NB4 (cell line): ENCODE data around the gene CLOCK.
A peak's percentile ranks its signal among the peaks of the same experiment; 100 is the strongest.

Experiments used
- DNase-seq: peaks from one replicate; pipeline ENCODE4 v3.0.0; 2010; ENCODE audit warnings: low read depth
- H3K4me3 ChIP-seq: one replicate; pipeline ENCODE4 v1.5.1; 2011; ENCODE audit warnings: mild to moderate bottlenecking, low read depth, low read length, moderate library complexity
- MYC ChIP-seq: IDR thresholded peaks from 2 replicates; pipeline ENCODE4 v1.6.1; 2011; ENCODE audit warnings: low read depth, low read length
- POLR2A ChIP-seq: IDR thresholded peaks from 2 replicates; pipeline ENCODE4 v1.6.1; 2011; ENCODE audit warnings: mild to moderate bottlenecking; ENCODE audit not compliant: insufficient read length; ENCODE audit errors: extremely low read depth
- TF ChIP-seq, protein P1 (sequence below): IDR thresholded peaks from 2 replicates; pipeline ENCODE4 v1.6.1; 2011; ENCODE audit warnings: low read depth, low read length
- TF ChIP-seq, protein P2 (sequence below): IDR thresholded peaks from one replicate; pipeline ENCODE4 v1.5.1; 2012; ENCODE audit warnings: low read depth, low read length

The CLOCK gene

DNA sequence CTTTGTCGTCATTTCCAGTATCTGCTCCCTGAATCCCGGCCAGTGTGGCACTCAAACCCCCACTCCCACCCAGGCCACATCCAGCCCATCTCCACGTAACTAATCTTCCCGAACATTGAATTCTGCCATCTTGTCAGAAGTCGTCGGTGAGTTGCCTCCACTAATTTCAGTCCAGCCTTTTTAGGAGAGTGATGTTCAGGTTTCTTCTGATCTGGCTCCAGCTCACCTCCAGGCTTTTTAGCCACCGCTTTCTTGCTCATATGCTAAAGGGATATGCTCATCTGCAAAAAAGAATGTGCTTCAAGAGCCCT lies 149.6 kb downstream of the CLOCK start:
- TF ChIP-seq MYC = no peak
- DNase-seq = peak; percentile 36
- peak overlapping the region; percentile 87 for H3K4me3 ChIP-seq

DNA sequence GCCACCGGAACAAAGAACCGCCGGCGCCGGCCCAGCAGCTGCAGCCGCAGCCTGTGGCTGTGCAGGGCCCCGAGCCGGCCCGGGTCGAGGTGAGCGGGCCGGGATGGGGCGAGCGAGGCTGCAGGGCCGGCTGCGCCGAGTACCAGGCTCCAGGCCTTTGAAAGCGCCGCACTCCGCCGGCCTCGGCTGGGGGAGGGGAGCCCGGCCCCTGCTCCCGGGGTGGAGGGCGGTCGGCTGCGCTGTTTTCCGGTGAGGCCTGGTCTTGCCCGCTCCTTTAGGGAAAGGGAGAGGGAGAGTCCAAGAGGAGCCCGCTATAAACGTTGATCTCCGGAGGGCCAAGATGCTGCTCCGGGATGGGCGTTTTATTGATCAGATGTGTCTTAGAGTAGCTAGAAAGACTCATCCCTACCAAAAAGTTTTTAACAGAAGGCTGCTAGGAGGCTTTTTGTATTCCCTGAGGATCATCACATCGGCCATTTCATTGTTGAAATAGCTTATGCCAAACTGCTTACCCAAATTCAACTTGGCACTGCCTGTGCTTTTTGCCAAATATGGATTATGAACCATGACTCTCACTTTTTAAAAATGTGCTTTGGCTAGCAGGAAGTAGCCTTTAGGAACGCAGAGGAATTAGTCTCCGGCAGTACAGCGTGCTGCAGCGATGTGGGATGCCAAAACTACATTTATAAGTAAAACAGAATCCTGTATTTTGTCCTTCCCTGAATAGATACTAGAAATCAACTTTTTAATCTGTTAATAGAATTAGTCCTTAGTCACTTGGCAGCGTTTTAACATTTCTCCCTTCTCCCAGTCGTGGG lies 150.2 kb downstream of the CLOCK start:
- H3K4me3 ChIP-seq = peak overlapping the region; percentile 87
- TF ChIP-seq MYC (peak; percentile 55), POLR2A (no peak)
- TF ChIP-seq, protein P1, sequence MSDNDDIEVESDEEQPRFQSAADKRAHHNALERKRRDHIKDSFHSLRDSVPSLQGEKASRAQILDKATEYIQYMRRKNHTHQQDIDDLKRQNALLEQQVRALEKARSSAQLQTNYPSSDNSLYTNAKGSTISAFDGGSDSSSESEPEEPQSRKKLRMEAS = peak; percentile 54
- TF ChIP-seq, protein P2, sequence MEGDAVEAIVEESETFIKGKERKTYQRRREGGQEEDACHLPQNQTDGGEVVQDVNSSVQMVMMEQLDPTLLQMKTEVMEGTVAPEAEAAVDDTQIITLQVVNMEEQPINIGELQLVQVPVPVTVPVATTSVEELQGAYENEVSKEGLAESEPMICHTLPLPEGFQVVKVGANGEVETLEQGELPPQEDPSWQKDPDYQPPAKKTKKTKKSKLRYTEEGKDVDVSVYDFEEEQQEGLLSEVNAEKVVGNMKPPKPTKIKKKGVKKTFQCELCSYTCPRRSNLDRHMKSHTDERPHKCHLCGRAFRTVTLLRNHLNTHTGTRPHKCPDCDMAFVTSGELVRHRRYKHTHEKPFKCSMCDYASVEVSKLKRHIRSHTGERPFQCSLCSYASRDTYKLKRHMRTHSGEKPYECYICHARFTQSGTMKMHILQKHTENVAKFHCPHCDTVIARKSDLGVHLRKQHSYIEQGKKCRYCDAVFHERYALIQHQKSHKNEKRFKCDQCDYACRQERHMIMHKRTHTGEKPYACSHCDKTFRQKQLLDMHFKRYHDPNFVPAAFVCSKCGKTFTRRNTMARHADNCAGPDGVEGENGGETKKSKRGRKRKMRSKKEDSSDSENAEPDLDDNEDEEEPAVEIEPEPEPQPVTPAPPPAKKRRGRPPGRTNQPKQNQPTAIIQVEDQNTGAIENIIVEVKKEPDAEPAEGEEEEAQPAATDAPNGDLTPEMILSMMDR = no peak
- DNase-seq = peak; percentile 71

DNA sequence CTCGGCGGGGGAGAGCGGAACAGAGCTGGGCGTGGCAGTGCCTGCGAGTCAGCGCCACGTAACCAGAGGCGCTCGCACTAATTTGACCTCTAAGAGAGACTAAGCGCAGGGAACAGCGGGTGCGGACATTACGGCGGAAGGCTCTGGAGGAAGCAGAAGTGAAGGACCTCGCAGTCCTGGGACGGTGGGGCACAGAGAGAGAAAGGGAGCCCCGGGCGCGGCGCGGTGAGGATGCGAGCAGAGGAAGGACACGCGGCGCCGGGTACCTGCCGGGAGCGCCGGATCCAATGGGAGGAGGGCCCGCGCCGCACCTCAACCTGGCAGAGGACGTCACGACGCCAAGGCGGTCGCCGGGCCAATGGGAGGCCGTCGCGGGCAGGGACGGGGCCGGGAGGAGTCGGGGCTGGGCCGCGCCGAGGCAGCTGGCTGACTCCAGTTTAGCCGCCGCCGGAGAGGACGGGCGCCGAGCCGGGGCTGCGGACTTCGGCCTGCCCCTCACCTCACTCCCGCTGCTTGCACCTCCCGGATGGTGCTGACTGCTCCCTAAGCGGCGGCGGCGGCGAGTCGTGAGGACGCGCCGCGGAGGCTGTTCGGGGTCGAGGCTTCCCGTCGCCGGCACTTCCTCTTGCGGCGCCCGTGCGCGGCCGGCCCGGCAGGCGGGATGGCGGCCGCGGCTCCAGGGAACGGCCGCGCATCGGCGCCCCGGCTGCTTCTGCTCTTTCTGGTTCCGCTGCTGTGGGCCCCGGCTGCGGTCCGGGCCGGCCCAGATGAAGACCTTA lies 151.0 kb downstream of the CLOCK start, which contains the start of gene TMEM165:
TSS of gene TMEM165 (plus strand) at position 429 of the 779 bp plus-strand sequence. CDS start at position 662, 233 bp downstream.
- peak; percentile 94 for DNase-seq
- TF ChIP-seq, protein P2 = no peak
- TF ChIP-seq MYC = no peak
- TF ChIP-seq, protein P1 = no peak
- TF ChIP-seq POLR2A = peak; percentile 65

DNA sequence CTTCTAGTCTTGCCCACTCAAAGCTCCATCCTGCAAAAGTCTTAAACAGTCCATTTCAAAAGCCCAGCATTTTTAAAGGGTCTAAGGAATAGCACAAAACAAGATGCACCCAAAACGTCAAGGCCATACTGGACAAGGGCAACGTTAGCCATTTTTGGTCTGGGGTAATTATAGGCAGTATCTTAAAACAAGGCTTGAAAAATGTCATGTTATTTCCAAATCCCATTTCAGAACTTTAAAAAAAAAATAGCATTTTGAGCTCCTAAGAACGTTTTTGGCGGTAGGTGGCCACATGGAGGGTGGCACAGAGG lies 151.5 kb downstream of the CLOCK start:
- TF ChIP-seq POLR2A (no peak), MYC (peak; percentile 84)
- TF ChIP-seq, protein P2 = no peak
- TF ChIP-seq, protein P1 = peak; percentile 87
- H3K4me3 ChIP-seq = peak overlapping the region; percentile 87
- DNase-seq = no peak

More for the DNA sequence above, 151.0 kb downstream of the CLOCK start, which contains the start of gene TMEM165:
- H3K4me3 ChIP-seq = peak within 1 kb of the TSS; percentile 87

DNA sequence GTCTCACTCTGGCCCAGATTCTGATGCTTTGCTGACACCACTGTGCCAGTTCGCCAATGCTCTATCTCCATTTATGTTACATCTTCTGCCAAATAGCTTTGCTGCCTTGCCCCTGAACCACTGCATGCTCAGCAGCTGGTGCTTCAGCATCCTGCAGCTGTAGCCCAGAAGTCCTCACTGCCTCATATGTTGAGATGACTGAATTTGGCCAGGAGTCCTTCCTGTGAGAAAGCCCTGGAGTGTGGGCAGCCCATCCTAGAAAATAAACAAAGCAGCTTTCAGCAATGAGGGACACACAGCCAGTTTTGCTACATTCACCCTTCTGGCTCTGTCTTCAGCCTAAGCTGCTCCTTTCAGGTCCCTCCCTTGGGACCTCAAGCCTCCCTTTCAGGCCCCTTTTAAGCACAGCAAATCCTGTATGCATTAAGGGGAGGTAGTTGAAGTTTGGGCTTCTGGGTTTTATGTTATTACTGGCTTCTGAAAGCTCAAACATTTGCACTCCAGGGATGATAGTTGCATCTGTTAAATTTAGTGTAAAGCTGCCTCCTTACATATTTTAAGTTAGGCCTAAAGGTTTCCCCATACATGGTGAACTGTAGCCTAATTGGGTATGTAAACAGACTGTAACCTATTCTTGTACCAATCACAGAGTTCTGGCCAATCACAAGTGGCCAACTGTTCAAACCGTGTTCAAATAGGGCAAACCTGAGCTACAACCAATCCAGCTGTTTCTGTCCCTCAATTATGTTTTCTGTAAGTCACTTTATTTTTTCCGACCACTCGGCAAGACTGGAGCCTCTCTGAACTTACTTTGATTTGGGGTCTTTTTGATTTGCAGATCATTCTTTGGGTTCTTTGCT lies 153.0 kb downstream of the CLOCK start:
- no peak for TF ChIP-seq MYC
- TF ChIP-seq, protein P1 = no peak
- TF ChIP-seq, protein P2 = no peak
- TF ChIP-seq POLR2A = no peak
- H3K4me3 ChIP-seq = no peak overlapping the region
- DNase-seq = peak; percentile 20
